ENCODE results near the gene ARHGEF12. TPM values are rescaled to one million over a fixed set of nuclear protein-coding genes. Genes with fewer than 3 reads are reported as not detected.
"Not testable (repeated sequence)": the region's sequence is repeated elsewhere in the genome, so short reads cannot be mapped to it uniquely, and the experiment has no call there.

The ARHGEF12 gene
- total RNA-seq, 1 donor from 2014 or later, result 121 TPM

DNA sequence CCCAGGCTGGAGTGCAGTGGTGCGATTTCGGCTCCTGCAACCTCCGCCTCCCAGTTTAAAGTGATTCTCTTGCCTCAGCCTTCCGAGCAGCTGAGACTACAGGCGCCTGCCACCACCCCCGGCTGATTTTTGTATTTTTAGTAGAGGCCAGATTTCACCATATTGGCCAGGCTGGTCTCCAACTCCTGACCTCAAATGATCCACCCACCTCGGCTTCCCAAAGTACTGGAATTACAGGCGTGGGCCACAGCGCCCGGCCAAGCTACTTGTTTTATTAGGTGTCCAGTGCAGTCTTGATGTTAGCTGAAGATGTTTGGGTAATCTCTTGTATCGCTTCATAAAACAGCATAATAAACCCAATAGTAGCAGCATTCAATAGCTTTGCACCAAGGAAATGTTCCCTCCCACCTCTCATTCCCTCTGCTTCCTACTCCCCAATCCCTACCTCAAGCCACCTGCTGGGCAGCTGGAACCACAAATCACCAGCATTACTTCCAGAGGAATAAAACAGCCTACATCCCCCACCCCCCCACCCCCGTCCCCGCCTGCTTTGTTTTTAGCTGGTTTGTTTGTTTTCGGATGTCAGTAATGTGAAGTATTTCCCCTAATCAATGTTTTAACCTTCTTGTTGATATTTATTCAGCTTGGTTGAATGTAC, 164.3 kb downstream of the ARHGEF12 start:
- Histone ChIP-seq H3K4me1 (no peaks in the 10 kb centered on the region), H3K36me3 (no peaks in the 10 kb centered on the region), H3K27ac (no peak overlapping the region), H3K27me3 (ENCODE audit: low read depth) (peaks cover 8% of the 10 kb centered on the region), H3K9me3 (no peaks in the 10 kb centered on the region), H3K4me3 (no peak overlapping the region)
- intact Hi-C loops (cut with DNase I), result no loop called here
- no peak for ATAC-seq
- DNase-seq, result no peak
- TF ChIP-seq CTCF (IDR thresholded peaks at IDR 0.05), result no peak

GRCh38 chr11:120501440-120501839, 165.2 kb downstream of the ARHGEF12 start:
- TF ChIP-seq CTCF (IDR thresholded peaks at IDR 0.05), result no peak
- H3K36me3 ChIP-seq, result no peaks in the 10 kb centered on the region
- no peak overlapping the region for H3K4me3 ChIP-seq
- no peak for ATAC-seq
- no peaks in the 10 kb centered on the region for H3K9me3 ChIP-seq
- intact Hi-C loops (cut with DNase I), result no loop called here
- no peaks in the 10 kb centered on the region for H3K4me1 ChIP-seq
- H3K27ac ChIP-seq, result no peak overlapping the region
- no peak for DNase-seq
- H3K27me3 ChIP-seq (ENCODE audit: low read depth), result peaks cover 16% of the 10 kb centered on the region

- ATAC-seq, result no peak
- H3K36me3 ChIP-seq, result no peaks in the 10 kb centered on the region
- H3K4me1 ChIP-seq, result no peaks in the 10 kb centered on the region
- DNase-seq, result no peak
- H3K4me3 ChIP-seq, result no peak overlapping the region
- H3K9me3 ChIP-seq, result no peaks in the 10 kb centered on the region
- H3K27ac ChIP-seq, result no peak overlapping the region
- peaks cover 16% of the 10 kb centered on the region for H3K27me3 ChIP-seq (ENCODE audit: low read depth)
- TF ChIP-seq CTCF (IDR thresholded peaks at IDR 0.05), result no peak
- intact Hi-C loops (cut with DNase I), result no loop called here
Measured at GRCh38 chr11:120501976-120502755, 166.0 kb downstream of the ARHGEF12 start.

- intact Hi-C loops (cut with DNase I); DNase-seq: not testable (repeated sequence)
Measured at GRCh38 chr11:120503529-120503928, 167.3 kb downstream of the ARHGEF12 start.

DNA sequence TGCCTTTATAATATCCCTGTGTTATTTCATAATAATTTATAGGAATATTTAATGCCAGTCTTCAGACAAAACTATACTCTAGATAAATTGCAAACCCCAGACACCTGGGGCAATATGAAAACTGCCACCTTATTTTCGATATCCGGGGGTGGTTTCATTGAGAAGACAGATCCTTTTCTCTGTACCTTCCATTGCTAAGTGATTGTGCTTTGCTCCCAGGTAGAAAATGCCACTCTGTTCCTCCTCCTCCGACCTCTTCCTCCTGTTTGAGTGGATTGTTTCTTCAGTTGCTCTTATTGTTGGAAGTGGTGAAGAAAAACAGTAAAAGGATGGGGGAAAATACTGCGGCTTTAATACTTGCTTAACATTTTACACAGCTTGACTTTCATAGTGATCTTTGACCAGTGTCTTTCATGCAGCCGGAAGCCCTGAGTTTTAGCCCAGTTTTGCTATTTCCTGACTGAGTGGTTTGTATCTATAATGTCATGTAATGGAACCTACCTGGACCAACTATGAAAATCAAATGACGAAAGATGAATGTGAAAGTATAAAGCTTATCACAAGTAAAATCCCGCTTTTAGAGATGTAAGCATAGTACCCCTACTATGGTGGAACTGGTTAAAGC, 169.7 kb downstream of the ARHGEF12 start:
- Histone ChIP-seq H3K9me3 (no peaks in the 10 kb centered on the region), H3K4me1 (no peaks in the 10 kb centered on the region), H3K27ac (no peak overlapping the region), H3K36me3 (no peaks in the 10 kb centered on the region), H3K27me3 (ENCODE audit: low read depth) (peaks cover 45% of the 10 kb centered on the region), H3K4me3 (no peak overlapping the region)
- DNase-seq (no peak), ATAC-seq (no peak)
- no peak for TF ChIP-seq CTCF (IDR thresholded peaks at IDR 0.05)
- intact Hi-C loops (cut with DNase I), result no loop called here

More at GRCh38 chr11:120503529-120503928, 167.3 kb downstream of the ARHGEF12 start:
- not testable (repeated sequence) for H3K9me3 ChIP-seq, H3K27ac ChIP-seq, H3K36me3 ChIP-seq, ATAC-seq, H3K4me1 ChIP-seq, H3K4me3 ChIP-seq
- peaks cover 24% of the 10 kb centered on the region for H3K27me3 ChIP-seq (ENCODE audit: low read depth)

All from lower lobe of right lung (tissue), 2 donors.